ENCODE data around the gene CYP2W1. TPM values are rescaled to one million over a fixed set of nuclear protein-coding genes. Genes with fewer than 3 reads are reported as not detected.

The CYP2W1 gene
- total and polyA plus RNA-seq, 10 donors, result 0.05 to 1.2 (median 0.39) TPM; not detected in 2

DNA sequence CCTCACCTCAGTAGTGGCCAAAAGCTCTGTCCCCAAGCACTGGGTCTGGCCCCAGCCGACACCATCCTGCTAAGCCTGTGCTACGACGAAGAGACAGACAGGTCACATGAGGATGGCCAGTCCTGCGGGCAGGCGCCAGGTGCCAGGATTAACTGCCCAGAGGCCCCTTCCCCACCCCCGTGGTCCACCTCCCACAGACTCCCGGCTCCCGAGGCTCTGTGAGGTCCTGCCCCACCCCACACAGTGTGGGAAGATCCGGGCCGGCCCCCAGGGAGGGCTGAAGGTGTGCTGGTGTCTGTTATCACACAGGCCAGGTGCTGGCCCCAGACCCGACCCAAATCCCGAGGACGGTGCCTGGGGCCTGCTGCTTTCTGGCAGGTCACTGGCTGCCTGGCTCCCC is 27.2 kb downstream of the CYP2W1 start:
- no peak for TF ChIP-seq POLR2A (IDR thresholded peaks at IDR 0.05)
- no peak for TF ChIP-seq POLR2AphosphoS5 (IDR thresholded peaks at IDR 0.05)
- TF ChIP-seq, protein P1, sequence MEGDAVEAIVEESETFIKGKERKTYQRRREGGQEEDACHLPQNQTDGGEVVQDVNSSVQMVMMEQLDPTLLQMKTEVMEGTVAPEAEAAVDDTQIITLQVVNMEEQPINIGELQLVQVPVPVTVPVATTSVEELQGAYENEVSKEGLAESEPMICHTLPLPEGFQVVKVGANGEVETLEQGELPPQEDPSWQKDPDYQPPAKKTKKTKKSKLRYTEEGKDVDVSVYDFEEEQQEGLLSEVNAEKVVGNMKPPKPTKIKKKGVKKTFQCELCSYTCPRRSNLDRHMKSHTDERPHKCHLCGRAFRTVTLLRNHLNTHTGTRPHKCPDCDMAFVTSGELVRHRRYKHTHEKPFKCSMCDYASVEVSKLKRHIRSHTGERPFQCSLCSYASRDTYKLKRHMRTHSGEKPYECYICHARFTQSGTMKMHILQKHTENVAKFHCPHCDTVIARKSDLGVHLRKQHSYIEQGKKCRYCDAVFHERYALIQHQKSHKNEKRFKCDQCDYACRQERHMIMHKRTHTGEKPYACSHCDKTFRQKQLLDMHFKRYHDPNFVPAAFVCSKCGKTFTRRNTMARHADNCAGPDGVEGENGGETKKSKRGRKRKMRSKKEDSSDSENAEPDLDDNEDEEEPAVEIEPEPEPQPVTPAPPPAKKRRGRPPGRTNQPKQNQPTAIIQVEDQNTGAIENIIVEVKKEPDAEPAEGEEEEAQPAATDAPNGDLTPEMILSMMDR (IDR thresholded peaks at IDR 0.05 in 8 of 11, conservative IDR thresholded peaks at IDR 0.05 in 3 of 11), result no peak
- no peak for DNase-seq
- peaks cover 0 to 18% (median 6%) of the 10 kb centered on the region in 6 donors for H3K4me1 ChIP-seq
- H3K9me3 ChIP-seq, result no peaks in the 10 kb centered on the region
- WGBS, 5 donors, result 89 to 95% (median 90%) methylated on average over 5 to 13 of the region's 13 CpGs
- H3K4me3 ChIP-seq, result no peak overlapping the region
- no peak overlapping the region for H3K27ac ChIP-seq
- peaks cover 0 to 48% (median 20%) of the 10 kb centered on the region in 6 donors for H3K36me3 ChIP-seq
- intact Hi-C loops (cut with DNase I; ENCODE audit: low total_unique reads), result no loop called here
- no peaks in the 10 kb centered on the region for H3K27me3 ChIP-seq (replicated peaks in 1 of 7)

DNA sequence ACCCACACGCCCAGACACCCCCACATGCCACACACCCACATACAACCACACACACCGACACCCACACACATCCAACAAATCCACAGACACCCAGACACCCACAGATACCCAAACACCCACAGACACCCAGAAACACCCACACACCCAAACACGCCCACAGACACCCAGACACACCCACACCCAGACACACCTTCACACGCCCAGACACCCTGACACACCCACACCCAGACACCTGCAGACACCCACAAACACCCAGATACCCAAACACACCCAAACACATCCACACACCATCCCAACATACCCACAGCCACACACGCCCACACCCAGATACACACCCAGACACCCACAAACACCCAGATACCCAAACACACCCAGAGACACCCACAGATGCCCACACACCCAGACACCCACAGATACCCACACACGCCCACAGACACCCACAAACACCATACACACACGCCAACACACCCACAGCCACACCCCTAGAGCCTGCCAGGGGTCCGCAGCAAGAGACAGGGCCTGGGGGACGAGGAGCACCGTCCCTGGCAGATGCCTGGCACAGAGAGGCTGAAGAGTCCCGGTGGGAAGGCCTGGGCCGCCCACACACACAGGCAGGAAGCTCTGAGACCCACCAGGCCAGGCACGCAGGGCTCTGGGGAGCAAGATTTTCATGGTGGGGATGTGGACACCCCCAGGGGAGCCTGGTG is 28.5 kb downstream of the CYP2W1 start:
- 79 to 84% (median 80%) methylated on average over 7 to 13 of the region's 13 CpGs for WGBS, 5 donors
- H3K9me3 ChIP-seq, result no peaks in the 10 kb centered on the region
- peaks cover 0 to 37% (median 20%) of the 10 kb centered on the region in 6 donors for H3K36me3 ChIP-seq
- no peak for DNase-seq
- intact Hi-C loops (cut with DNase I; ENCODE audit: low total_unique reads), result no loop called here
- peaks cover 0 to 18% (median 6%) of the 10 kb centered on the region in 6 donors for H3K4me1 ChIP-seq
- peak overlapping the region in 1 of 8 donors; percentile 38 for H3K27ac ChIP-seq
- H3K27me3 ChIP-seq (replicated peaks in 1 of 7), result no peaks in the 10 kb centered on the region
- no peak for TF ChIP-seq POLR2AphosphoS5 (IDR thresholded peaks at IDR 0.05)
- TF ChIP-seq, protein P1 (IDR thresholded peaks at IDR 0.05 in 8 of 11, conservative IDR thresholded peaks at IDR 0.05 in 3 of 11), result no peak
- TF ChIP-seq POLR2A (IDR thresholded peaks at IDR 0.05), result no peak
- H3K4me3 ChIP-seq, result no peak overlapping the region

DNA sequence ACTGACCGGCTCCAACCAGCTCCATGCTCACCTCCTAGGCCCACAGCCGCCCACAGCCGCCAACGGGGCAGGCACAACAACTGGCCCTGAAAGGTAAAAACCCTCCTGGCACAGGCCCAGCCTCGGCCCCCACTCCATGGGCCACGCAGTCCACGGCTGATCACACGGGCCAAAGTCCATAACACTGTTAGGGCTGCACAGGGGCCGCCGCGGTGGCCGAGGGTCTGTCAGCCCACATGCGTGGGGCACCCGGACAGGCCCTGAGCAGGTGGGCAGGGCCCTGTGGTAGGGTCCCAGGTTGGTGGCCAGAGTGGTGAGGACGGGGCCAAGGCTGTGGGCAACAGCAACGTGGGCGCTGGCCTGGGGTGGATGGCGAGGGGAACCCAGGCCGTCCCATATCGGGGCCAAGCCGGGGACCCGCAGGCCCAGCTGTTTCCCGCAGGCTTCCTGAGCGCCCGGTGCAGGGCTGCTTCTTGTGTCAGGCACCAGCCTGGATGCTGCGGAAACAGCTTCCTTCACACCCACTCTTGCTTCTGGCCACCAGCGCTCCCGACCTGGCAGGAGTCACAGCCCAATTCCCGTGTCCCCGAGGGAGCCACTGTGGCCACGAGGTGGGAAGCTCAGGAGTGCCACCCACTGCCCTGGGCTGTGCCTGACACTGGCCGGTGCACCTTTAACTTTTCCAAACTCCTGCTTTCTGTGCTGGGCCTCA is 29.2 kb downstream of the CYP2W1 start:
- Histone ChIP-seq H3K36me3 (peaks cover 0 to 30% (median 16%) of the 10 kb centered on the region in 6 donors), H3K4me1 (peaks cover 0 to 18% (median 6%) of the 10 kb centered on the region in 6 donors), H3K9me3 (no peaks in the 10 kb centered on the region), H3K4me3 (no peak overlapping the region), H3K27me3 (replicated peaks in 1 of 7) (no peaks in the 10 kb centered on the region), H3K27ac (no peak overlapping the region)
- intact Hi-C loops (cut with DNase I; ENCODE audit: low total_unique reads), result no loop called here
- TF ChIP-seq, protein P1 (IDR thresholded peaks at IDR 0.05 in 8 of 11, conservative IDR thresholded peaks at IDR 0.05 in 3 of 11), result no peak
- TF ChIP-seq POLR2A (IDR thresholded peaks at IDR 0.05) (no peak), POLR2AphosphoS5 (IDR thresholded peaks at IDR 0.05) (no peak)
- DNase-seq, result no peak
- 55 to 81% (median 70%) methylated on average over 11 to 32 of the region's 32 CpGs for WGBS, 5 donors

DNA sequence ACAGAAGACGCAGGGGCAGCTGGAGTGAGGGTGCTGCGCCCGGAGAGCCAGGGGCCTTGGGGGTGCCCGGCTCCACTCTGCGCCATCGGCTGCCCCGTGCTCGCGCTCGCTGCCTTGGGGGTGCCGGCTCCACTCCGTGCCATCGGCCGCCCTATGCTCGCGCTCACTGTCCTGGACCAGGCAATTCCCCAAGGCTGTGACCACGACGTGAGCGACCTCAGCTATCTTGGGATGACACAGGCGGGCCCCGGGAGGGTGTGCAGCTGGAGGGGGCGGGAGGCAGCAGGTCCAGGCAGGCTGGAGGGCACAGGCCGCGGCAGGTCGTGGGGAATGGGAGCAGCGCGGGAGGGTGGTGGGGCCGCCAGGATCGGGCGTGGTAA is 29.7 kb downstream of the CYP2W1 start:
- intact Hi-C loops (cut with DNase I; ENCODE audit: low total_unique reads), result no loop called here
- peaks cover 0 to 19% (median 6%) of the 10 kb centered on the region in 6 donors for H3K4me1 ChIP-seq
- no peak overlapping the region for H3K27ac ChIP-seq
- no peaks in the 10 kb centered on the region for H3K9me3 ChIP-seq
- WGBS, 5 donors, result 89 to 95% (median 90%) methylated on average over 29 to 30 of the region's 30 CpGs
- peaks cover 0 to 27% (median 12%) of the 10 kb centered on the region in 6 donors for H3K36me3 ChIP-seq
- no peak for DNase-seq
- H3K27me3 ChIP-seq (replicated peaks in 1 of 7), result no peaks in the 10 kb centered on the region
- no peak for TF ChIP-seq POLR2AphosphoS5 (IDR thresholded peaks at IDR 0.05)
- no peak for TF ChIP-seq POLR2A (IDR thresholded peaks at IDR 0.05)
- TF ChIP-seq, protein P1 (IDR thresholded peaks at IDR 0.05 in 8 of 11, conservative IDR thresholded peaks at IDR 0.05 in 3 of 11), result no peak
- no peak overlapping the region for H3K4me3 ChIP-seq
